ENCODE measurements around the gene GSK3B.
"Not testable (repeated sequence)": the region's sequence is repeated elsewhere in the genome, so short reads cannot be mapped to it uniquely, and the experiment has no call there.

The GSK3B gene

DNA sequence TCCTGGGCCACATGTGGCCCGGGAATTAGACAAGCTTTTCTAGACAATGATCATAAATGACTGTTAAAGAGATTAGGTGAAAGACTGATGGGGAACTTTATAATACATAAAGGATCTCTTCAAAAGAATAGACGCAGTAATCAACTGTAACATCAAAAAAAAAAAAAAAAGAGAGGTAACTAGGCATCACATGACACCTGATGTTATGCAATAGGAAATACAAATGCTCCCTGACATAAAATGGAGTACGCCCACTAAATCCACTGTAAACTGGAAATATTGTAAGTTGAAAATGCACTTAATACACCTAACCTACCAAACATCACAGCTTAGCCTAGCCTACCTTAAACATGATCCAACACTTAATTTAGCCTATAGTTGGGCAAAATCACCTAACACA is 27.2 kb downstream of the GSK3B start:
- CTCF ChIA-PET = interaction anchor here (1.3 kb wide), 1 partner anchor 12 kb away, joined by 3 read pairs; no protein-coding TSS in a partner anchor
- POLR2A ChIA-PET = interaction anchor here (0.8 to 1.0 kb wide), 2 partner anchors 29 to 250 kb away, joined by 3 to 4 read pairs; no protein-coding TSS in a partner anchor
- DNase-seq (ENCODE audit: extremely low spot score) = no peak
- no peak for TF ChIP-seq ARNT (IDR thresholded peaks at IDR 0.05)

GRCh38 chr3:120066634-120067033 is 27.6 kb downstream of the GSK3B start:
- ChIA-PET CTCF (interaction anchor here (1.3 kb wide), 1 partner anchor 12 kb away, joined by 3 read pairs; no protein-coding TSS in a partner anchor), POLR2A (interaction anchor here (1.0 kb wide), 1 partner anchor 29 kb away, joined by 4 read pairs; no protein-coding TSS in a partner anchor)
- no peak for TF ChIP-seq HDGF (IDR thresholded peaks at IDR 0.05; ENCODE audit: borderline replicate concordance)
- no peak for TF ChIP-seq ARNT (IDR thresholded peaks at IDR 0.05)
- TF ChIP-seq LEF1 (IDR thresholded peaks at IDR 0.05; ENCODE audit: borderline replicate concordance) = no peak
- no peak for TF ChIP-seq PKNOX1 (IDR thresholded peaks at IDR 0.05)
- no peak for TF ChIP-seq FOXM1 (IDR thresholded peaks at IDR 0.05; ENCODE audit: borderline replicate concordance)
- TF ChIP-seq CTBP1 (IDR thresholded peaks at IDR 0.05; ENCODE audit: borderline replicate concordance) = no peak
- TF ChIP-seq L3MBTL2 (conservative IDR thresholded peaks at IDR 0.05) = no peak
- no peak for TF ChIP-seq BHLHE40 (IDR thresholded peaks at IDR 0.05; ENCODE audit: borderline replicate concordance)
- TF ChIP-seq TARDBP (IDR thresholded peaks at IDR 0.05) = no peak
- TF ChIP-seq FOXA1 (IDR thresholded peaks at IDR 0.05) = no peak
- no peak for TF ChIP-seq SP1 (IDR thresholded peaks at IDR 0.05)
- TF ChIP-seq ELF4 (IDR thresholded peaks at IDR 0.05) = no peak
- TF ChIP-seq FOXK2 (IDR thresholded peaks at IDR 0.05) = no peak
- no peak for DNase-seq (ENCODE audit: extremely low spot score)

- no peak for DNase-seq (ENCODE audit: extremely low spot score)
- ChIA-PET CTCF (interaction anchor here (0.7 kb wide), 1 partner anchor 11 kb away, joined by 3 read pairs; no protein-coding TSS in a partner anchor), POLR2A (no interaction called here)
- TF ChIP-seq TARDBP (IDR thresholded peaks at IDR 0.05) (no peak), ARNT (IDR thresholded peaks at IDR 0.05) (no peak), FOXA1 (IDR thresholded peaks at IDR 0.05) (no peak), BHLHE40 (IDR thresholded peaks at IDR 0.05; ENCODE audit: borderline replicate concordance) (no peak), FOXM1 (IDR thresholded peaks at IDR 0.05; ENCODE audit: borderline replicate concordance) (no peak), LEF1 (IDR thresholded peaks at IDR 0.05; ENCODE audit: borderline replicate concordance) (no peak), HDGF (IDR thresholded peaks at IDR 0.05; ENCODE audit: borderline replicate concordance) (no peak), ELF4 (IDR thresholded peaks at IDR 0.05) (no peak), CTBP1 (IDR thresholded peaks at IDR 0.05; ENCODE audit: borderline replicate concordance) (no peak), PKNOX1 (IDR thresholded peaks at IDR 0.05) (no peak)
Observed at GRCh38 chr3:120064641-120065040, 29.6 kb downstream of the GSK3B start.

- ChIA-PET POLR2A (no interaction called here), CTCF (no interaction called here)
- TF ChIP-seq FOXA1 (IDR thresholded peaks at IDR 0.05) = no peak
- TF ChIP-seq NFRKB (IDR thresholded peaks at IDR 0.05) = no peak
- no peak for TF ChIP-seq FOXK2 (IDR thresholded peaks at IDR 0.05)
- TF ChIP-seq FOXM1 (IDR thresholded peaks at IDR 0.05; ENCODE audit: borderline replicate concordance) = no peak
- no peak for TF ChIP-seq CTBP1 (IDR thresholded peaks at IDR 0.05; ENCODE audit: borderline replicate concordance)
- no peak for TF ChIP-seq ARNT (IDR thresholded peaks at IDR 0.05)
- TF ChIP-seq BHLHE40 (IDR thresholded peaks at IDR 0.05; ENCODE audit: borderline replicate concordance) = no peak
- no peak for TF ChIP-seq SUZ12 (IDR thresholded peaks at IDR 0.05)
- no peak for TF ChIP-seq TARDBP (IDR thresholded peaks at IDR 0.05)
- TF ChIP-seq ZNF384 (IDR thresholded peaks at IDR 0.05) = no peak
- no peak for TF ChIP-seq LEF1 (IDR thresholded peaks at IDR 0.05; ENCODE audit: borderline replicate concordance)
- no peak for DNase-seq (ENCODE audit: extremely low spot score)
Observed at GRCh38 chr3:120062474-120062873, 31.8 kb downstream of the GSK3B start.

- ChIA-PET CTCF (interaction anchor here (0.8 kb wide), 1 partner anchor 167 kb away, joined by 3 read pairs; no protein-coding TSS in a partner anchor), POLR2A (interaction anchor here (1.4 kb wide), 1 partner anchor 36 kb away, joined by 3 read pairs; no protein-coding TSS in a partner anchor)
- TF ChIP-seq SP1 (IDR thresholded peaks at IDR 0.05) = no peak
- DNase-seq (ENCODE audit: extremely low spot score) = no peak
Observed at GRCh38 chr3:120059081-120059864, 35.0 kb downstream of the GSK3B start.

- no peak for DNase-seq (ENCODE audit: extremely low spot score)
- POLR2A ChIA-PET = no interaction called here
- CTCF ChIA-PET = no interaction called here
- TF ChIP-seq CTBP1 (IDR thresholded peaks at IDR 0.05; ENCODE audit: borderline replicate concordance) (no peak), ZNF384 (IDR thresholded peaks at IDR 0.05) (no peak), FOXM1 (IDR thresholded peaks at IDR 0.05; ENCODE audit: borderline replicate concordance) (no peak), PKNOX1 (IDR thresholded peaks at IDR 0.05) (no peak), ARNT (IDR thresholded peaks at IDR 0.05) (no peak), ELF4 (IDR thresholded peaks at IDR 0.05) (no peak)
Observed at GRCh38 chr3:120057626-120058025, 36.6 kb downstream of the GSK3B start.

GRCh38 chr3:120057029-120057428 is 37.2 kb downstream of the GSK3B start:
- TF ChIP-seq L3MBTL2 (conservative IDR thresholded peaks at IDR 0.05) = no peak
- no peak for TF ChIP-seq FOXA1 (IDR thresholded peaks at IDR 0.05)
- no peak for TF ChIP-seq CTBP1 (IDR thresholded peaks at IDR 0.05; ENCODE audit: borderline replicate concordance)
- TF ChIP-seq SUZ12 (IDR thresholded peaks at IDR 0.05) = no peak
- TF ChIP-seq TARDBP (IDR thresholded peaks at IDR 0.05) = no peak
- no peak for TF ChIP-seq ZNF384 (IDR thresholded peaks at IDR 0.05)
- ChIA-PET CTCF (no interaction called here), POLR2A (no interaction called here)
- DNase-seq (ENCODE audit: extremely low spot score) = no peak

GRCh38 chr3:120053647-120054046 is 40.6 kb downstream of the GSK3B start:
- CTCF ChIA-PET = interaction anchor here (0.9 kb wide), 1 partner anchor 11 kb away, joined by 3 read pairs; no protein-coding TSS in a partner anchor

More at GRCh38 chr3:120053647-120054046, 40.6 kb downstream of the GSK3B start:
- POLR2A ChIA-PET; DNase-seq (ENCODE audit: extremely low spot score): not testable (repeated sequence)

Measured in HEK293T (cell line).